Keratinocyte (primary cell): ENCODE data around the gene P2RX1. TPM values are rescaled to one million over a fixed set of nuclear protein-coding genes. Genes with fewer than 3 reads are reported as not detected.
"Not testable (repeated sequence)": the region's sequence is repeated elsewhere in the genome, so short reads cannot be mapped to it uniquely, and the experiment has no call there.

ENCODE experiments used
- DNase-seq: peaks from one replicate; pipeline ENCODE4 v3.0.0-alpha.2; 2011; ENCODE audit warnings: low read depth, missing footprints, low spot score
- FAIRE-seq: peaks from 2 replicates; lab custom pipeline; 2011; peaks lifted over from hg19 to GRCh38; lab: Jason Lieb, UNC
- H2AFZ ChIP-seq: 2 replicates; pipeline ENCODE4 v1.6.0; 2012; ENCODE audit warnings: low read length, control low read depth, inconsistent platforms; ENCODE audit not compliant: control insufficient read depth
- H3K27ac ChIP-seq: 2 replicates; pipeline ENCODE4 v1.5.1; 2011; ENCODE audit warnings: low read length; ENCODE audit not compliant: control insufficient read depth, insufficient read depth
- H3K27me3 ChIP-seq: 3 replicates; pipeline ENCODE4 v1.6.0; 2011; ENCODE audit warnings: low read length; ENCODE audit not compliant: control insufficient read depth, insufficient read depth; ENCODE audit errors: extremely low read depth
- H3K36me3 ChIP-seq, 2 experiments: 2 replicates in 1 of 2; 3 replicates in 1 of 2; pipeline ENCODE4 v1.5.1; 2011; ENCODE audit warnings: low read length in 2 of 2, mild to moderate bottlenecking in 1 of 2; ENCODE audit not compliant: control insufficient read depth in 2 of 2, insufficient read depth in 2 of 2; ENCODE audit errors: extremely low read depth in 1 of 2
- H3K4me1 ChIP-seq: 3 replicates; pipeline ENCODE4 v1.5.1; 2011; ENCODE audit warnings: low read length; ENCODE audit not compliant: control insufficient read depth, insufficient read depth; ENCODE audit errors: extremely low read depth
- H3K4me2 ChIP-seq: 3 replicates; pipeline ENCODE4 v1.6.0; 2011; ENCODE audit warnings: low read depth, low read length; ENCODE audit not compliant: control insufficient read depth, insufficient read depth; ENCODE audit errors: extremely low read depth
- H3K4me3 ChIP-seq, 3 experiments: fragments of 200-600 bp in 1 of 3; sonication (generic) in 1 of 3; 2 replicates in 2 of 3; 3 replicates in 1 of 3; pipeline ENCODE4 v1.5.1; 2011 to 2016; ENCODE audit warnings: low read length in 3 of 3, mild to moderate bottlenecking in 3 of 3, control low read depth in 2 of 3, inconsistent platforms in 1 of 3, low read depth in 1 of 3, mixed read lengths in 1 of 3, mixed run types in 1 of 3, moderate library complexity in 1 of 3; ENCODE audit not compliant: control insufficient read depth in 2 of 3, insufficient read depth in 2 of 3; ENCODE audit errors: extremely low read depth in 1 of 3
- H3K79me2 ChIP-seq: 2 replicates; pipeline ENCODE4 v1.6.0; 2012; ENCODE audit warnings: low read length; ENCODE audit not compliant: control insufficient read depth, insufficient read depth
- H3K9ac ChIP-seq: 3 replicates; pipeline ENCODE4 v1.6.0; 2011; ENCODE audit warnings: low read length; ENCODE audit not compliant: control insufficient read depth, insufficient read depth; ENCODE audit errors: extremely low read depth
- H3K9me1 ChIP-seq: 3 replicates; pipeline ENCODE4 v1.6.0; 2011; ENCODE audit warnings: low read length; ENCODE audit not compliant: control insufficient read depth, insufficient read depth; ENCODE audit errors: extremely low read depth
- H3K9me3 ChIP-seq: 2 replicates; pipeline ENCODE4 v1.5.1; 2012; ENCODE audit warnings: low read depth, low read length; ENCODE audit not compliant: control insufficient read depth
- H4K20me1 ChIP-seq: 3 replicates; pipeline ENCODE4 v1.6.0; 2011; ENCODE audit warnings: low read length; ENCODE audit not compliant: control insufficient read depth, insufficient read depth; ENCODE audit errors: extremely low read depth
- EZH2 ChIP-seq: IDR thresholded peaks from one replicate; pipeline ENCODE4 v1.6.1; 2012; ENCODE audit warnings: inconsistent platforms, mild to moderate bottlenecking, low read length, moderate library complexity
- dilution Hi-C: fragments of 300-500 bp; cut with MboI; formaldehyde crosslinking; loops from one replicate; pipeline ENCODE4 v1.7.0; 2020; ENCODE audit warnings: low sequenced_read_pairs; ENCODE audit not compliant: extremely low pct_ligation_motif_present
- polyA plus RNA-seq, 5 experiments: library from polyadenylated mRNA; depleted of rRNA in 3 of 5; stranded (reverse) in 3 of 5; stranded (forward) in 1 of 5; unstranded in 1 of 5; fragments of >200 nt; gene quantifications; 1 replicate in 1 of 5; 2 replicates in 3 of 5; 3 replicates in 1 of 5; pipeline versions ENCODE4 v1.2.1 to v1.2.3, GENCODE V29; 2011 to 2012; ENCODE audit warnings: missing spikeins in 2 of 5, low read depth in 1 of 5, low replicate concordance in 1 of 5
- TF ChIP-seq, protein P1 (sequence below), 3 experiments: IDR thresholded peaks in 1 of 3; conservative IDR thresholded peaks in 1 of 3; optimal IDR thresholded peaks in 1 of 3; 2 replicates in 2 of 3; 3 replicates in 1 of 3; pipeline versions ENCODE3 to v1.5.1; 2011; ENCODE audit warnings: low read length in 3 of 3, mild to moderate bottlenecking in 3 of 3, moderate library complexity in 2 of 3, control low read depth in 1 of 3, inconsistent platforms in 1 of 3; ENCODE audit not compliant: insufficient read depth in 2 of 3; ENCODE audit errors: extremely low read depth in 1 of 3

The P2RX1 gene
- polyA plus RNA-seq, 1 donor (not counting 4 experiments of a cell fraction or from before 2014, with no cell fraction given) = not detected

DNA sequence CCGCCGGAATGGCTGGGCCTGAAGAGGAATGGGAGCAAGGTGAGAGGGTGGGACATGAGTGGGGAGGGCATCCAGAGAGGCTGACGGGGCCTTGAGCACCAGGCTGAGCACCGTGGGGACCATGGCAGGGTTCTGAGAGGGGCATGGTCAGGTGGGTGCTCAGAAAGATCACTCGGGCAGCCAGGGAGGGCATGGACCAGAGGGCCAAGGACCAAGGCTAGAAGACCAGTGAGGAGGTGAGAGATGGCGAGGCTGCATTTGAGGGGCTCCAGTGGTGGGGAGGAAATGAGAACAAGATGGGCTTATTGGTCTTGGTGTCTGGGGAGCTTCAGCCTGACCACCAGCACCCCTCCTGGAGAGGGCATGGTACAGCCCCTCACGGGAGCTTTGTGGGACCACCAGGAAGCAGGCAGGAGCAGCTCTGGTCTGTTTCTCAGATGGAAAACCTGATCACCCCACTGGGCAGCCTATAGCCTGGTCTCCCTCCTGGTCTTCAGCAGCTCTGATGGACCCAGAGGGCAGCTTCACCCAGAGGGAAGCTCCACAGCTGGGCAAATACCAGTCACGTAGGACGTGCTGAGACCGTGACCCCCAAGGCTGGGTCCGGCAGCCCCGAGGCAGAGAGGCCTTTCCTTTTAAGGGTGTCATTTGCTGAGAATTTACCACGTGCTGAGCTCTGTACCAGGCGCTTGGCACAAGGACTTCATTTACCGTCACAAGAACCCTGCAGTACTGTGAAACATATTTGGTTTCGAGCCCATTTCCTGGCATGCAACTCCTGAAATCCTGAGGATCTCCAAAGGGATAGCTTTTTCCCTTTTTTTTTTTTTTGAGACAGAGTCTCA lies 58.8 kb downstream of the P2RX1 start:
- H2AFZ ChIP-seq = no peak overlapping the region
- FAIRE-seq (no peak), DNase-seq (no peak)
- no peaks in the 10 kb centered on the region for H3K4me1 ChIP-seq
- H3K36me3 ChIP-seq = peaks cover 0 to 3% of the 10 kb centered on the region in 2 experiments
- H3K9ac ChIP-seq = no peak overlapping the region
- no peaks in the 10 kb centered on the region for H3K27me3 ChIP-seq
- H3K79me2 ChIP-seq = no peaks in the 10 kb centered on the region
- no peaks in the 10 kb centered on the region for H3K9me3 ChIP-seq
- no peak for TF ChIP-seq EZH2
- TF ChIP-seq, protein P1, sequence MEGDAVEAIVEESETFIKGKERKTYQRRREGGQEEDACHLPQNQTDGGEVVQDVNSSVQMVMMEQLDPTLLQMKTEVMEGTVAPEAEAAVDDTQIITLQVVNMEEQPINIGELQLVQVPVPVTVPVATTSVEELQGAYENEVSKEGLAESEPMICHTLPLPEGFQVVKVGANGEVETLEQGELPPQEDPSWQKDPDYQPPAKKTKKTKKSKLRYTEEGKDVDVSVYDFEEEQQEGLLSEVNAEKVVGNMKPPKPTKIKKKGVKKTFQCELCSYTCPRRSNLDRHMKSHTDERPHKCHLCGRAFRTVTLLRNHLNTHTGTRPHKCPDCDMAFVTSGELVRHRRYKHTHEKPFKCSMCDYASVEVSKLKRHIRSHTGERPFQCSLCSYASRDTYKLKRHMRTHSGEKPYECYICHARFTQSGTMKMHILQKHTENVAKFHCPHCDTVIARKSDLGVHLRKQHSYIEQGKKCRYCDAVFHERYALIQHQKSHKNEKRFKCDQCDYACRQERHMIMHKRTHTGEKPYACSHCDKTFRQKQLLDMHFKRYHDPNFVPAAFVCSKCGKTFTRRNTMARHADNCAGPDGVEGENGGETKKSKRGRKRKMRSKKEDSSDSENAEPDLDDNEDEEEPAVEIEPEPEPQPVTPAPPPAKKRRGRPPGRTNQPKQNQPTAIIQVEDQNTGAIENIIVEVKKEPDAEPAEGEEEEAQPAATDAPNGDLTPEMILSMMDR (optimal IDR thresholded peaks at IDR 0.05 in 1 of 3, IDR thresholded peaks at IDR 0.05 in 1 of 3, conservative IDR thresholded peaks at IDR 0.05 in 1 of 3; ENCODE audit: extremely low read depth in 1 of 3, insufficient read depth in 2 of 3, low read length in 3 of 3) = no peak
- no peaks in the 10 kb centered on the region for H3K9me1 ChIP-seq
- dilution Hi-C loops = no loop called here
- no peak overlapping the region for H3K27ac ChIP-seq
- H3K4me2 ChIP-seq = no peak overlapping the region
- H4K20me1 ChIP-seq = no peaks in the 10 kb centered on the region
- no peak overlapping the region for H3K4me3 ChIP-seq

DNA sequence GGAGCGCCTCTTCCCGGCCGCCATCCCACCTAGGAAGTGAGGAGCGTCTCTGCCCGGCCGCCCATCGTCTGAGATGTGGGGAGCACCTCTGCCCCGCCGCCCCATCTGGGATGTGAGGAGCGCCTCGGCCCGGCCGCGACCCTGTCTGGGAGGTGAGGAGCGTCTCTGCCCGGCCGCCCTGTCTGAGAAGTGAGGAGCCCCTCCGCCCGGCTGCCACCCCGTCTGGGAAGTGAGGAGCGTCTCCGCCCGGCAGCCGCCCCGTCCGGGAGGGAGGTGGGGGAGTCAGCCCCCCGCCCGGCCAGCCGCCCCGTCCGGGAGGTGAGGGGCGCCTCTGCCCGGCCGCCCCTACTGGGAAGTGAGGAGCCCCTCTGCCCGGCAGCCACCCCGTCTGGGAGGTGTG lies 62.1 kb downstream of the P2RX1 start:
- H3K9me3 ChIP-seq, H3K4me2 ChIP-seq, DNase-seq, dilution Hi-C loops, FAIRE-seq, H3K9me1 ChIP-seq, H4K20me1 ChIP-seq, H3K79me2 ChIP-seq, H3K9ac ChIP-seq, H3K36me3 ChIP-seq, H3K4me3 ChIP-seq, H2AFZ ChIP-seq, H3K4me1 ChIP-seq, H3K27me3 ChIP-seq, H3K27ac ChIP-seq: not testable (repeated sequence)
